Kasumi-1 (cell line): Measurements from ENCODE around the gene KRTAP5-2.
A peak's percentile ranks its signal among the peaks of the same experiment; 100 is the strongest.
"Not testable (repeated sequence)": the region's sequence is repeated elsewhere in the genome, so short reads cannot be mapped to it uniquely, and the experiment has no call there.

ENCODE experiments used
- DNase-seq, 2 experiments: peaks; one replicate each; lab custom pipeline; 2025; lab: John Stamatoyannopoulos, UW

Gene KRTAP5-2

GRCh38 chr11:1597994-1598380, at the start of gene KRTAP5-2:
Gene KRTAP5-2, minus strand, starts transcription at chr11:1598294. Its CDS starts 44 bp downstream, at chr11:1598250.
- DNase-seq: no peak

GRCh38 chr11:1646540-1646939, 48.4 kb upstream of the KRTAP5-2 start:
- not testable (repeated sequence) for DNase-seq

- no peak for DNase-seq
Measured at GRCh38 chr11:1645357-1645821, 47.3 kb upstream of the KRTAP5-2 start.

- DNase-seq: no peak
Measured at GRCh38 chr11:1644601-1645356, 46.7 kb upstream of the KRTAP5-2 start.

- DNase-seq: no peak
Measured at GRCh38 chr11:1643146-1643690, 45.1 kb upstream of the KRTAP5-2 start.

- no peak for DNase-seq
Measured at GRCh38 chr11:1642288-1643145, 44.4 kb upstream of the KRTAP5-2 start.

- DNase-seq: no peak
Measured at GRCh38 chr11:1641096-1641495, 43.0 kb upstream of the KRTAP5-2 start.

GRCh38 chr11:1640076-1640946, 42.2 kb upstream of the KRTAP5-2 start:
- DNase-seq: peak; percentile 29 to 32

- no peak for DNase-seq
Measured at GRCh38 chr11:1639666-1640065, 41.6 kb upstream of the KRTAP5-2 start.

- DNase-seq: no peak
Measured at GRCh38 chr11:1639102-1639620, 41.1 kb upstream of the KRTAP5-2 start.

- no peak for DNase-seq
Measured at GRCh38 chr11:1638344-1638743, 40.2 kb upstream of the KRTAP5-2 start.

GRCh38 chr11:1637628-1638027, 39.5 kb upstream of the KRTAP5-2 start:
- DNase-seq: no peak

GRCh38 chr11:1636291-1636950, 38.3 kb upstream of the KRTAP5-2 start:
- no peak for DNase-seq

GRCh38 chr11:1633864-1634263, 35.8 kb upstream of the KRTAP5-2 start:
- DNase-seq: no peak

GRCh38 chr11:1632053-1632714, 34.1 kb upstream of the KRTAP5-2 start:
- DNase-seq: no peak

- no peak for DNase-seq
Measured at GRCh38 chr11:1631066-1631568, 33.0 kb upstream of the KRTAP5-2 start.

- DNase-seq: no peak
Measured at GRCh38 chr11:1630271-1630670, 32.2 kb upstream of the KRTAP5-2 start.

- DNase-seq: no peak
Measured at GRCh38 chr11:1629326-1630185, 31.5 kb upstream of the KRTAP5-2 start, which contains the start of gene KRTAP5-5. Gene KRTAP5-5, plus strand, starts transcription at chr11:1629775. Its CDS starts 66 bp downstream, at chr11:1629841.
